Progenitor cell of endocrine pancreas (in vitro differentiated cells): ENCODE data around the gene AOPEP. TPM values are rescaled to one million over a fixed set of nuclear protein-coding genes. Genes with fewer than 3 reads are reported as not detected.

Source experiments
- DNase-seq: peaks from one replicate; pipeline ENCODE4 v3.0.0; 2021; ENCODE audit warnings: low spot score; ENCODE audit not compliant: unreplicated experiment
- H3K27ac Mint-ChIP-seq: 2 replicates; pipeline ENCODE4 v1.8.0; 2021; ENCODE audit warnings: mild to moderate bottlenecking, moderate library complexity, mixed read lengths
- H3K27me3 Mint-ChIP-seq: 2 replicates; pipeline ENCODE4 v1.8.0; 2021; ENCODE audit warnings: mixed read lengths
- H3K36me3 Mint-ChIP-seq: 2 replicates; pipeline ENCODE4 v1.8.0; 2022; ENCODE audit warnings: mixed read lengths; ENCODE audit not compliant: insufficient read depth
- H3K4me1 Mint-ChIP-seq: 2 replicates; pipeline ENCODE4 v1.8.0; 2021; ENCODE audit warnings: low read depth, mixed read lengths
- H3K4me3 Mint-ChIP-seq: 2 replicates; pipeline ENCODE4 v1.8.0; 2021; ENCODE audit warnings: low read depth, mild to moderate bottlenecking, moderate library complexity, mixed read lengths
- H3K9me3 Mint-ChIP-seq: 2 replicates; pipeline ENCODE4 v1.8.0; 2021; ENCODE audit warnings: low read depth, mixed read lengths
- CTCF ChIP-seq: fragments of 200-600 bp; sonication (generic); IDR thresholded peaks from one replicate; pipeline ENCODE4 v1.5.0; 2021; ENCODE audit warnings: antibody characterized with exemption, mild to moderate bottlenecking; ENCODE audit not compliant: unreplicated experiment
- total RNA-seq: library from RNA; stranded (reverse); gene quantifications from 2 replicates; pipeline ENCODE4 v1.2.1, GENCODE V29; 2021

AOPEP gene
- total RNA-seq, 1 donor from 2014 or later: 58.2 TPM

GRCh38 chr9:94868464-94868863 lies 142.0 kb downstream of the AOPEP start:
- Mint-ChIP-seq H3K27me3 (no peaks in the 10 kb centered on the region), H3K4me1 (peaks cover 49% of the 10 kb centered on the region), H3K27ac (peak overlapping the region; percentile 96), H3K9me3 (no peaks in the 10 kb centered on the region), H3K36me3 (no peaks in the 10 kb centered on the region), H3K4me3 (no peak overlapping the region)
- DNase-seq: no peak
- no peak for TF ChIP-seq CTCF

GRCh38 chr9:94869415-94869843 lies 142.9 kb downstream of the AOPEP start:
- Mint-ChIP-seq H3K4me3 (no peak overlapping the region), H3K27me3 (no peaks in the 10 kb centered on the region), H3K36me3 (no peaks in the 10 kb centered on the region), H3K27ac (peak overlapping the region; percentile 74), H3K4me1 (peaks cover 46% of the 10 kb centered on the region), H3K9me3 (no peaks in the 10 kb centered on the region)
- TF ChIP-seq CTCF: no peak
- DNase-seq: no peak

GRCh38 chr9:94870465-94870792 lies 143.9 kb downstream of the AOPEP start:
- DNase-seq: no peak
- H3K4me1 Mint-ChIP-seq: peaks cover 39% of the 10 kb centered on the region
- H3K36me3 Mint-ChIP-seq: no peaks in the 10 kb centered on the region
- H3K27ac Mint-ChIP-seq: no peak overlapping the region
- no peaks in the 10 kb centered on the region for H3K27me3 Mint-ChIP-seq
- H3K9me3 Mint-ChIP-seq: no peaks in the 10 kb centered on the region
- H3K4me3 Mint-ChIP-seq: no peak overlapping the region
- no peak for TF ChIP-seq CTCF

GRCh38 chr9:94870793-94871558 lies 144.5 kb downstream of the AOPEP start:
- no peak overlapping the region for H3K27ac Mint-ChIP-seq
- no peaks in the 10 kb centered on the region for H3K36me3 Mint-ChIP-seq
- no peak overlapping the region for H3K4me3 Mint-ChIP-seq
- DNase-seq: no peak
- H3K9me3 Mint-ChIP-seq: no peaks in the 10 kb centered on the region
- H3K27me3 Mint-ChIP-seq: no peaks in the 10 kb centered on the region
- H3K4me1 Mint-ChIP-seq: peaks cover 34% of the 10 kb centered on the region
- no peak for TF ChIP-seq CTCF

GRCh38 chr9:94872083-94872833 lies 145.8 kb downstream of the AOPEP start:
- TF ChIP-seq CTCF: no peak
- Mint-ChIP-seq H3K36me3 (no peaks in the 10 kb centered on the region), H3K4me3 (no peak overlapping the region), H3K27ac (peak overlapping the region; percentile 21), H3K4me1 (peaks cover 26% of the 10 kb centered on the region), H3K27me3 (no peaks in the 10 kb centered on the region), H3K9me3 (no peaks in the 10 kb centered on the region)
- no peak for DNase-seq
